H1 (cell line): ENCODE measurements around the gene PLEKHG3. TPM values are rescaled to one million over a fixed set of nuclear protein-coding genes. Genes with fewer than 3 reads are reported as not detected.

Source experiments
- CTCF ChIA-PET: fragments of 300-600 bp; sonication (Branson Sonifier 250); formaldehyde crosslinking; loops from one replicate; lab custom pipeline; 2021; ENCODE audit not compliant: partially characterized antibody; lab: Charles Lee
- POLR2A ChIA-PET: fragments of 300-600 bp; sonication (Branson Sonifier 250); formaldehyde crosslinking; loops from one replicate; lab custom pipeline; 2021; ENCODE audit warnings: inconsistent platforms; ENCODE audit not compliant: partially characterized antibody; lab: Charles Lee
- DNase-seq, 2 experiments: peaks; one replicate each; pipeline versions ENCODE4 v3.0.0 to v3.0.0-alpha.2; 2010 to 2022; ENCODE audit warnings: low spot score in 2 of 2, low read depth in 1 of 2, mixed read lengths in 1 of 2
- FAIRE-seq: peaks from 2 replicates; lab custom pipeline; 2011; peaks lifted over from hg19 to GRCh38; lab: Jason Lieb, UNC
- H2AFZ ChIP-seq: 2 replicates; pipeline ENCODE4 v1.8.1; 2012; ENCODE audit warnings: low read length, inconsistent platforms
- H2AK5ac ChIP-seq: 2 replicates; pipeline ENCODE4 v1.6.1; 2013; ENCODE audit warnings: low read depth, low read length
- H2BK120ac ChIP-seq: replicated peaks from 2 replicates; pipeline ENCODE3; 2013; ENCODE audit warnings: low read depth, low read length, inconsistent platforms
- H2BK12ac ChIP-seq: 2 replicates; pipeline ENCODE4 v1.6.1; 2013; ENCODE audit warnings: low read depth, low read length
- H2BK15ac ChIP-seq: 2 replicates; pipeline ENCODE4 v1.6.1; 2013; ENCODE audit warnings: low read length
- H2BK20ac ChIP-seq: 2 replicates; pipeline ENCODE4 v1.6.1; 2013; ENCODE audit warnings: low read length
- H2BK5ac ChIP-seq: 2 replicates; pipeline ENCODE4 v1.6.1; 2013; ENCODE audit warnings: low read depth, low read length
- H3K14ac ChIP-seq: 2 replicates; pipeline ENCODE4 v1.6.1; 2013; ENCODE audit warnings: inconsistent platforms; ENCODE audit not compliant: insufficient read length
- H3K18ac ChIP-seq: 2 replicates; pipeline ENCODE4 v1.6.1; 2013; ENCODE audit warnings: low read length; ENCODE audit errors: extremely low read depth
- H3K23ac ChIP-seq: 2 replicates; pipeline ENCODE4 v1.6.1; 2013; ENCODE audit warnings: inconsistent platforms; ENCODE audit not compliant: insufficient read length
- H3K23me2 ChIP-seq: 2 replicates; pipeline ENCODE4 v1.6.1; 2013; ENCODE audit warnings: low read depth, low read length
- H3K27ac ChIP-seq: 2 replicates; pipeline ENCODE4 v1.6.1; 2011; ENCODE audit warnings: low read depth, low read length, inconsistent platforms
- H3K27me3 ChIP-seq, 4 experiments: replicated peaks in 1 of 4; 1 replicate in 1 of 4; 2 replicates in 3 of 4; pipeline versions ENCODE4 v1.6.1 to v1.8.1; 2011 to 2013; ENCODE audit warnings: low read length in 3 of 4, mild to moderate bottlenecking in 3 of 4, inconsistent platforms in 2 of 4, mixed read lengths in 2 of 4, moderate library complexity in 1 of 4; ENCODE audit not compliant: control insufficient read depth in 3 of 4, insufficient read depth in 3 of 4; ENCODE audit errors: extremely low read depth in 1 of 4
- H3K36me3 ChIP-seq, 4 experiments: 2 replicates each; pipeline versions ENCODE4 v1.6.1 to v1.8.1; 2011 to 2013; ENCODE audit warnings: mild to moderate bottlenecking in 4 of 4, low read length in 3 of 4, moderate library complexity in 2 of 4, control low read depth in 1 of 4, inconsistent platforms in 1 of 4; ENCODE audit not compliant: insufficient read depth in 4 of 4, control insufficient read depth in 2 of 4
- H3K4ac ChIP-seq: replicated peaks from 2 replicates; pipeline ENCODE3; 2013; ENCODE audit warnings: low read length, low read depth, mixed read lengths, inconsistent platforms; ENCODE audit not compliant: insufficient read length
- H3K4me1 ChIP-seq, 4 experiments: replicated peaks in 1 of 4; 1 replicate in 1 of 4; 2 replicates in 3 of 4; pipeline versions ENCODE4 v1.6.1 to v1.8.1; 2011 to 2013; ENCODE audit warnings: low read length in 3 of 4, inconsistent platforms in 2 of 4, mixed read lengths in 1 of 4; ENCODE audit not compliant: insufficient read depth in 4 of 4, control insufficient read depth in 3 of 4
- H3K4me2 ChIP-seq, 2 experiments: 2 replicates each; pipeline versions ENCODE4 v1.6.1 to v1.8.1; 2011 to 2013; ENCODE audit warnings: low read depth in 2 of 2, low read length in 2 of 2, control low read depth in 1 of 2, inconsistent platforms in 1 of 2, mild to moderate bottlenecking in 1 of 2; ENCODE audit not compliant: insufficient read depth in 1 of 2
- H3K4me3 ChIP-seq, 4 experiments: fragments of 200-600, 300-600 bp in 1 of 4; sonication (generic), shearing (Covaris generic), sonication (Bioruptor Twin) in 1 of 4; 2 replicates each; pipeline versions ENCODE4 v1.5.1 to v1.8.1; 2011 to 2016; ENCODE audit warnings: low read length in 4 of 4, low read depth in 3 of 4, control low read depth in 2 of 4, inconsistent platforms in 2 of 4, mild to moderate bottlenecking in 2 of 4, mixed read lengths in 1 of 4, moderate library complexity in 1 of 4; ENCODE audit not compliant: insufficient read depth in 2 of 4; ENCODE audit errors: extremely low read depth in 1 of 4
- H3K56ac ChIP-seq: replicated peaks from 2 replicates; pipeline ENCODE3; 2013; ENCODE audit warnings: low read depth, mild to moderate bottlenecking, mixed read lengths, low read length, inconsistent platforms; ENCODE audit not compliant: insufficient read length
- H3K79me1 ChIP-seq: 2 replicates; pipeline ENCODE4 v1.6.1; 2013; ENCODE audit warnings: low read depth, low read length, control low read depth
- H3K79me2 ChIP-seq, 2 experiments: 2 replicates each; pipeline versions ENCODE4 v1.6.1 to v1.8.1; 2012 to 2013; ENCODE audit warnings: low read length in 2 of 2, mild to moderate bottlenecking in 2 of 2, inconsistent platforms in 1 of 2; ENCODE audit not compliant: insufficient read depth in 2 of 2, control insufficient read depth in 1 of 2
- H3K9ac ChIP-seq, 4 experiments: replicated peaks in 1 of 4; 1 replicate in 1 of 4; 2 replicates in 3 of 4; pipeline versions ENCODE4 v1.6.1 to v1.8.1; 2011 to 2013; ENCODE audit warnings: low read depth in 3 of 4, low read length in 3 of 4, control low read depth in 2 of 4, mild to moderate bottlenecking in 2 of 4, moderate library complexity in 2 of 4, inconsistent platforms in 1 of 4; ENCODE audit errors: extremely low read depth in 1 of 4
- H3K9me3 ChIP-seq, 2 experiments: 2 replicates each; pipeline versions ENCODE4 v1.6.1 to v1.8.1; 2012 to 2013; ENCODE audit warnings: mild to moderate bottlenecking in 2 of 2, moderate library complexity in 2 of 2, control low read depth in 1 of 2, inconsistent platforms in 1 of 2, low read depth in 1 of 2, low read length in 1 of 2, mixed read lengths in 1 of 2; ENCODE audit not compliant: insufficient read depth in 2 of 2
- H4K20me1 ChIP-seq, 2 experiments: replicated peaks in 1 of 2; 2 replicates each; pipeline versions ENCODE3 to v1.8.1; 2011 to 2013; ENCODE audit warnings: inconsistent platforms in 2 of 2, low read length in 2 of 2, mild to moderate bottlenecking in 1 of 2; ENCODE audit not compliant: insufficient read depth in 2 of 2, control insufficient read depth in 1 of 2
- H4K5ac ChIP-seq: 2 replicates; pipeline ENCODE4 v1.6.1; 2013; ENCODE audit warnings: low read length, low read depth, mixed read lengths, inconsistent platforms; ENCODE audit not compliant: insufficient read length
- H4K8ac ChIP-seq: 2 replicates; pipeline ENCODE4 v1.8.0; 2013; ENCODE audit warnings: mild to moderate bottlenecking, moderate library complexity, low read length, inconsistent platforms; ENCODE audit not compliant: insufficient read depth; ENCODE audit errors: extremely low read depth
- H4K91ac ChIP-seq: replicated peaks from 2 replicates; pipeline ENCODE3; 2013; ENCODE audit warnings: low read length, mixed read lengths, inconsistent platforms; ENCODE audit not compliant: insufficient read length
- WGBS, 2 experiments: shearing (Covaris generic) in 1 of 2; methylation state at CpG; one replicate each; pipeline versions ENCODE4 v1.1.6 to v1.1.7; 2013 to 2015; ENCODE audit warnings: low lambda C conversion rate in 2 of 2, mixed read lengths in 2 of 2, inconsistent platforms in 1 of 2, low coverage in 1 of 2, missing lambda C conversion rate in 1 of 2; ENCODE audit not compliant: insufficient replicate concordance in 2 of 2, insufficient coverage in 1 of 2, insufficient read length in 1 of 2; ENCODE audit errors: extremely low coverage in 1 of 2, missing lambda C conversion rate in 1 of 2; 5-methylcytosine and 5-hydroxymethylcytosine counted together
- polyA plus RNA-seq, 7 experiments: library from polyadenylated mRNA; depleted of rRNA in 3 of 7; stranded (reverse) in 5 of 7; unstranded in 2 of 7; fragments of >200 nt in 5 of 7; fragments of 200-250 nt in 2 of 7; gene quantifications; 1 replicate in 5 of 7; 2 replicates in 1 of 7; 4 replicates in 1 of 7; pipeline versions ENCODE4 v1.2.1 to v1.2.3, GENCODE V29; 2011 to 2013; ENCODE audit warnings: missing spikeins in 2 of 7, mixed read lengths in 2 of 7
- total RNA-seq: library from RNA; stranded (reverse); fragmentation: NEBNext Ultra II Directional; extraction: Animal tissue kit (Norgen Biotek cat#: 25700); gene quantifications from 2 replicates; pipeline ENCODE4 v1.2.1, GENCODE V29; 2021

The PLEKHG3 gene
- total and polyA plus RNA-seq, 2 of the 8 experiments (the other 6 are each of a cell fraction or from before 2014, with no cell fraction given), result 43.4 to 90.6 TPM

DNA sequence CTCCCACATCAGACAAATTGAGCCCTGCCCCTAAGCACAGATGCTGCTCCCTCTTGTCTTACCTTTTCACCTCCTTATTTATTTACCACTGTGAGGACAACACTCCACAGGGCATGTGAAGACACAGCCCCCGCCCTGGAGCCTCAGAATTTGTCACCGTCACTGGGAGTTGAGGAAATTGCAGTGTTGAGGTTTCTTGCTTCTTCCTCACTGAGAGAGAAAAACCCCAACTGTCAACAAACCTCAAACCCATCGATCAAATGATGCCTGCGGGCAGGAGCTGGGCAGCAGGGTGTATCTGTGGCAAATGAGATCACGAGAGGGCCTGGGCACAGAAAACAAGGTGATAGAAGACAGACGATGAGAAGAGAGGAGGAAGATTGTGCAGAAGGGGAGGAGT, 30.5 kb upstream of the PLEKHG3 start:
- Histone ChIP-seq H3K27me3 (no peaks in the 10 kb centered on the region), H3K4me3 (no peak overlapping the region), H2BK120ac (no peak overlapping the region), H3K4me1 (peaks cover 0 to 4% (median 0%) of the 10 kb centered on the region in 4 experiments; a peak in 3 of 7 replicates), H3K14ac (no peak overlapping the region), H3K79me2 (no peaks in the 10 kb centered on the region), H3K23me2 (no peaks in the 10 kb centered on the region; the same call in 1 of the 2 replicates), H3K18ac (no peak overlapping the region), H4K91ac (no peak overlapping the region), H2BK5ac (no peak overlapping the region; the same call in 1 of the 2 replicates), H4K20me1 (no peaks in the 10 kb centered on the region), H3K56ac (no peak overlapping the region), H3K4me2 (no peak overlapping the region), H3K9ac (no peak overlapping the region), H2AK5ac (0 out of 2 replicates have a peak overlapping the region, but pooled peaks have one; percentile 19), H4K8ac (no peak overlapping the region; the same call in 1 of the 2 replicates), H2AFZ (peak overlapping the region; percentile 13; the same call in 1 of the 2 replicates), H3K79me1 (no peaks in the 10 kb centered on the region; the same call in 1 of the 2 replicates), H3K9me3 (no peaks in the 10 kb centered on the region), H3K4ac (no peak overlapping the region), H3K36me3 (no peaks in the 10 kb centered on the region), H2BK20ac (no peak overlapping the region), H2BK15ac (0 out of 2 replicates have a peak overlapping the region, but pooled peaks have one; percentile 51), H3K27ac (no peak overlapping the region), H4K5ac (no peak overlapping the region), H3K23ac (no peak overlapping the region), H2BK12ac (peak overlapping the region; percentile 13; the same call in 1 of the 2 replicates)
- ChIA-PET POLR2A (interaction anchor here (1.3 kb wide), 1 partner anchor 78 kb away, joined by 3 read pairs; no protein-coding TSS in a partner anchor), CTCF (interaction anchor here (1.1 to 9.0 kb wide), 17 partner anchors 8 to 218 kb away, joined by 3 to 74 read pairs (median 11); no protein-coding TSS in a partner anchor)
- no peak for FAIRE-seq
- 83% methylated on average over 6 of the region's 6 CpGs; no CpG with 5 or more reads in 1 of the 2 experiments for WGBS, 2 experiments
- DNase-seq, result no peak
